GM10266 (cell line): ENCODE results near the gene NFAT5.

Experiments used
- DNase-seq: peaks from one replicate; pipeline ENCODE4 v3.0.0; 2012; ENCODE audit errors: extremely low spot score
- TF ChIP-seq, protein P1 (sequence below): IDR thresholded peaks from 2 replicates; pipeline ENCODE4 v1.5.1; 2012; ENCODE audit warnings: mild to moderate bottlenecking, low read depth; ENCODE audit not compliant: control insufficient read depth, insufficient read depth; ENCODE audit errors: missing control alignments

The NFAT5 gene

GRCh38 chr16:69599731-69600130 is 34.0 kb downstream of the NFAT5 start:
- TF ChIP-seq, protein P1, sequence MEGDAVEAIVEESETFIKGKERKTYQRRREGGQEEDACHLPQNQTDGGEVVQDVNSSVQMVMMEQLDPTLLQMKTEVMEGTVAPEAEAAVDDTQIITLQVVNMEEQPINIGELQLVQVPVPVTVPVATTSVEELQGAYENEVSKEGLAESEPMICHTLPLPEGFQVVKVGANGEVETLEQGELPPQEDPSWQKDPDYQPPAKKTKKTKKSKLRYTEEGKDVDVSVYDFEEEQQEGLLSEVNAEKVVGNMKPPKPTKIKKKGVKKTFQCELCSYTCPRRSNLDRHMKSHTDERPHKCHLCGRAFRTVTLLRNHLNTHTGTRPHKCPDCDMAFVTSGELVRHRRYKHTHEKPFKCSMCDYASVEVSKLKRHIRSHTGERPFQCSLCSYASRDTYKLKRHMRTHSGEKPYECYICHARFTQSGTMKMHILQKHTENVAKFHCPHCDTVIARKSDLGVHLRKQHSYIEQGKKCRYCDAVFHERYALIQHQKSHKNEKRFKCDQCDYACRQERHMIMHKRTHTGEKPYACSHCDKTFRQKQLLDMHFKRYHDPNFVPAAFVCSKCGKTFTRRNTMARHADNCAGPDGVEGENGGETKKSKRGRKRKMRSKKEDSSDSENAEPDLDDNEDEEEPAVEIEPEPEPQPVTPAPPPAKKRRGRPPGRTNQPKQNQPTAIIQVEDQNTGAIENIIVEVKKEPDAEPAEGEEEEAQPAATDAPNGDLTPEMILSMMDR: no peak
- DNase-seq: no peak

GRCh38 chr16:69600202-69600601 is 34.4 kb downstream of the NFAT5 start:
- DNase-seq: no peak
- TF ChIP-seq, protein P1: no peak

- no peak for DNase-seq
- TF ChIP-seq, protein P1: no peak
These were observed 35.5 kb downstream of the NFAT5 start for GRCh38 chr16:69601250-69601649.

GRCh38 chr16:69606985-69607384 is 41.2 kb downstream of the NFAT5 start:
- TF ChIP-seq, protein P1: no peak

DNA sequence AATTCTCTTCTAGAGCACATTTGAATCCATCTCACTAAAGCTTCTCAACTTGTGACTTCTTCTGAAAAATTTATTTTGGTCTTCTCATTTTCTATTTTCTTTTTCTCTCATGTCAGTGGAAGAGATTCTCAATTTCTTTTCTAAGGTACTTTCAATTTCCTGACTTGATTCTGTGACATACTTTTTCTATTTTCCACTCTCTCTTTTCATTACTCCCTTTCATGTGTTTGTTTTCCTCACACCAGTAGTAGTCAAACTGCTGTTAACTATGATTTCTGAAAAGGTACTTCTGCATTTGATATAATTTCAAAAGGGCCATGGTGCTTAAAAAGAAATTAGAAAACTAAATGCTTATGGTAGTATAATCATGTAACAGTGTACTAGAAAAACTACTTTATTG is 41.9 kb downstream of the NFAT5 start:
- TF ChIP-seq, protein P1: no peak
- DNase-seq: peak; percentile 12

More at GRCh38 chr16:69606985-69607384, 41.2 kb downstream of the NFAT5 start:
- no peak for DNase-seq

DNA sequence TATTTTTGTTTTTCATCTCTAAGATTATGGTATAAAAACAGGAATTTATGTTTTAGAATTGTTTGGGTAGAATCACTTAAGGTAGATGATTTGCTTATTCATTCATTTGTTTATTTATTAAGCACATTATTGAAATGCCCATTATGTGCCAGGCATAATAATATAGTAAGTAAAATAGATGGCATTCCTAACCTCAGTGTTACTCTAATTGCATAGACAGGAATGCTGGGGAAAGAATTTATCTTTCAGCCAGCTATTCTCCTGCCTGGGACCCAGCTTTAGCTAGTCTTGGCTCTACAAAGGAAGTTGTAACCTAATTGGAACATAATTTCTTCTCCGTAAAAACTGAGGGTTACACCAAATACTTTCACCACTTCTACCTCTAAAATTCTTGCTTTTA is 44.6 kb downstream of the NFAT5 start:
- DNase-seq: no peak
- TF ChIP-seq, protein P1: no peak

- TF ChIP-seq, protein P1: no peak
- DNase-seq: no peak
These were observed 45.4 kb downstream of the NFAT5 start for GRCh38 chr16:69611103-69611640.
